HCT116 (cell line): ENCODE data around the gene CEP20.

Experiments
- CTCF ChIP-seq, 3 experiments: fragments of 200-600 bp in 1 of 3; sonication (generic) in 1 of 3; IDR thresholded peaks in 2 of 3; conservative IDR thresholded peaks in 1 of 3; 2 replicates each; pipeline ENCODE4 v1.5.1; 2012 to 2017; ENCODE audit warnings: low read depth in 2 of 3, low read length in 2 of 3, antibody characterized with exemption in 1 of 3, borderline replicate concordance in 1 of 3, control low read depth in 1 of 3, mild to moderate bottlenecking in 1 of 3, mixed read lengths in 1 of 3, mixed run types in 1 of 3, moderate library complexity in 1 of 3; ENCODE audit not compliant: insufficient read depth in 1 of 3
- EGR1 ChIP-seq: IDR thresholded peaks from 2 replicates; pipeline ENCODE4 v1.6.1; 2012; ENCODE audit warnings: low read depth
- ELF1 ChIP-seq: IDR thresholded peaks from 2 replicates; pipeline ENCODE4 v1.6.1; 2012; ENCODE audit warnings: low read depth, borderline replicate concordance
- EZH2 ChIP-seq: fragments of 200-600 bp; sonication (generic); IDR thresholded peaks from 2 replicates; pipeline ENCODE4 v1.6.1; 2017; ENCODE audit warnings: antibody characterized with exemption, mixed run types
- EZH2phosphoT487 ChIP-seq: fragments of 200-600 bp; IDR thresholded peaks from 2 replicates; pipeline ENCODE4 v1.6.1; 2018; ENCODE audit warnings: antibody characterized with exemption, borderline replicate concordance
- JUND ChIP-seq: IDR thresholded peaks from 2 replicates; pipeline ENCODE4 v1.6.1; 2012
- POLR2A ChIP-seq: IDR thresholded peaks from 2 replicates; pipeline ENCODE4 v1.7.0; 2011; ENCODE audit warnings: borderline replicate concordance; ENCODE audit not compliant: insufficient read depth, insufficient read length; ENCODE audit errors: extremely low read depth
- POLR2AphosphoS5 ChIP-seq: IDR thresholded peaks from 2 replicates; pipeline ENCODE4 v1.6.1; 2011; ENCODE audit warnings: mild to moderate bottlenecking, low read depth, low read length, moderate library complexity
- SIN3A ChIP-seq: IDR thresholded peaks from 2 replicates; pipeline ENCODE4 v1.6.1; 2012; ENCODE audit warnings: low read depth
- YY1 ChIP-seq: IDR thresholded peaks from 2 replicates; pipeline ENCODE4 v1.6.1; 2011; ENCODE audit warnings: low read length, low read depth, moderate library complexity, mild to moderate bottlenecking; ENCODE audit not compliant: insufficient replicate concordance; ENCODE audit errors: extremely low read depth
- ZNF274 ChIP-seq: fragments of 200-500 bp; sonication (Bioruptor generic); IDR thresholded peaks from 2 replicates; pipeline ENCODE4 v1.6.1; 2014; ENCODE audit warnings: mild to moderate bottlenecking, low read depth, low read length, inconsistent platforms

GRCh38 chr16:15836074-15836473, 52.3 kb downstream of the CEP20 start:
- TF ChIP-seq CTCF (IDR thresholded peaks at IDR 0.05 in 2 of 3, conservative IDR thresholded peaks at IDR 0.05 in 1 of 3; ENCODE audit: borderline replicate concordance in 1 of 3, insufficient read depth in 1 of 3, low read depth in 2 of 3, low read length in 2 of 3) (no peak), EGR1 (no peak), SIN3A (no peak), POLR2A (no peak), POLR2AphosphoS5 (no peak), EZH2phosphoT487 (no peak), EZH2 (no peak), YY1 (no peak), ZNF274 (no peak), ELF1 (no peak), JUND (no peak)
